KOPT-K1 (cell line): Measurements from ENCODE around the gene INTS13.
"Not testable (repeated sequence)": the region's sequence is repeated elsewhere in the genome, so short reads cannot be mapped to it uniquely, and the experiment has no call there.

Experiments
- H3K27ac ChIP-seq: fragments of 200-600 bp; sonication (generic); 2 replicates; pipeline ENCODE4 v1.5.1; 2016; ENCODE audit warnings: antibody characterized with exemption, mild to moderate bottlenecking, low read depth, low read length; ENCODE audit not compliant: poor library complexity, severe bottlenecking
- H3K36me3 ChIP-seq: fragments of 200-600 bp; sonication (generic); 2 replicates; pipeline ENCODE4 v1.5.1; 2017; ENCODE audit warnings: antibody characterized with exemption, mild to moderate bottlenecking, low read length, moderate library complexity; ENCODE audit not compliant: insufficient read depth
- H3K9me3 ChIP-seq: fragments of 200-600 bp; sonication (generic); 2 replicates; pipeline ENCODE4 v1.5.1; 2017; ENCODE audit warnings: antibody characterized with exemption, low read length, mild to moderate bottlenecking; ENCODE audit not compliant: insufficient read depth, poor library complexity, severe bottlenecking

INTS13 gene, protein sequence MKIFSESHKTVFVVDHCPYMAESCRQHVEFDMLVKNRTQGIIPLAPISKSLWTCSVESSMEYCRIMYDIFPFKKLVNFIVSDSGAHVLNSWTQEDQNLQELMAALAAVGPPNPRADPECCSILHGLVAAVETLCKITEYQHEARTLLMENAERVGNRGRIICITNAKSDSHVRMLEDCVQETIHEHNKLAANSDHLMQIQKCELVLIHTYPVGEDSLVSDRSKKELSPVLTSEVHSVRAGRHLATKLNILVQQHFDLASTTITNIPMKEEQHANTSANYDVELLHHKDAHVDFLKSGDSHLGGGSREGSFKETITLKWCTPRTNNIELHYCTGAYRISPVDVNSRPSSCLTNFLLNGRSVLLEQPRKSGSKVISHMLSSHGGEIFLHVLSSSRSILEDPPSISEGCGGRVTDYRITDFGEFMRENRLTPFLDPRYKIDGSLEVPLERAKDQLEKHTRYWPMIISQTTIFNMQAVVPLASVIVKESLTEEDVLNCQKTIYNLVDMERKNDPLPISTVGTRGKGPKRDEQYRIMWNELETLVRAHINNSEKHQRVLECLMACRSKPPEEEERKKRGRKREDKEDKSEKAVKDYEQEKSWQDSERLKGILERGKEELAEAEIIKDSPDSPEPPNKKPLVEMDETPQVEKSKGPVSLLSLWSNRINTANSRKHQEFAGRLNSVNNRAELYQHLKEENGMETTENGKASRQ

DNA sequence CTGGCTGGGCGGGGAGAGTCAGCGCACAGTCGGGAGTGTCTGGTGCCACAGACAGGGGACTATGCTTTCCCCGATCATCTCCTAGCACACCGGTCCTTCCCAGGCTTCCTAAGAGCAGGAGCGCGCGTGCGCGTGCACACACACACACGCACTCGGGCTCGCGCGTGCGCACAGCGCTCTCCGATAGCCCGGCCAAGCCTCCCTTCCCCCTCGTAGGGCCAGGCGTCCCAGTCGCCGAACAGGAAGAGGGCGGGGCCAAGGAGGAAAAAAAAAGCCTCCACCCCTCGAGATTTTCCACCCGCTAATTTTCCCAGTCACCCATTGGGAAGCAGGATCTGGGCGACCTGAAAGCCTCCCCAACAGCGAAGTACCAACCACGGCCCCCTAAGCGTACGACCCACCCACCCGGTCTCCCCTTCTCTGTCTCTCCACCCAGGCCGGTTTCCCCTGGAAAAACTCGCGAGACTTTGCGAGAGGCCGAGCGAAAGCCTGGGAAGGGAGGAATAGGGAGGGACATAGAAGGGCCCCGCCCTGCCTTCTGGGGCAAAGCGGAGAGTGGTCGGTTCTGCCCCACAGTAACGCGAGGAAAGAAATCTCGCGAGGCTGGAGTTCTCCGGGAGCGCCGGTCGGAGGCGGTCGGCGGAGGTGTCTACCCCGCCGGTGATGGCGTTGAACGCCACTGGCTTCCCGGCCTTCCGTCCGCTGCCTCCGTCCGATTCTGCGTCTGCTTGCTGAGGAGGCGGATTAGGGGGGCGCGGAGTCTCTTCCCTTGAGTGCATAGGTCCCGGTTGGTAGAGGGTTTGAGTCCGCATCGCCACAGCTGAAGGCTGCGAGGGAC is at the start of gene INTS13, which contains the start of gene FGFR1OP2:
Gene INTS13, minus strand, starts transcription at position 119 of the 838 bp plus-strand sequence. CDS start 1,178 bp downstream, outside the sequence.
Gene FGFR1OP2, plus strand, starts transcription at position 608 of the 838 bp plus-strand sequence. CDS start 15,689 bp downstream, outside the sequence.
- H3K27ac ChIP-seq, result peak within 1 kb of the TSS; percentile 87
- no peaks in the 10 kb centered on the region for H3K9me3 ChIP-seq
- peaks cover 19% of the 10 kb centered on the region for H3K36me3 ChIP-seq

DNA sequence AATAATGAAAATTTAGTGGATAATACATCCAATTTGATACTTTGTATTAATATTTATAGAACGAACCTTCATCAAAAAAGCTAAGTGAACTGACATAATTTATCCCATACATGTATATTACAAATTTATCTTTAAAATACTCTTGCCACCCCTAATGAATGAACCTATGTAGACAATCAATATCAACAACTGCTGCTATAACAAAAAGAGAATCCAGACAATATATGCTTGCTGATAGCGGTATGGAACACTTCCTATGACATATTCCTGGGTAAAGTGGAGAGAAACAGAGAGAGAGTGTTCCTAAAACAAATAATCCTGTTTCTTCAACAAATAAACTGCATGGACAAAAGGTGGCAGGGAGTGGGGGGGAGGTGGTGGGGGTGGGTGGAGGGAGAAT is 45.1 kb upstream of the INTS13 start:
- Histone ChIP-seq H3K27ac (no peak overlapping the region), H3K36me3 (peaks cover 95% of the 10 kb centered on the region), H3K9me3 (no peaks in the 10 kb centered on the region)

DNA sequence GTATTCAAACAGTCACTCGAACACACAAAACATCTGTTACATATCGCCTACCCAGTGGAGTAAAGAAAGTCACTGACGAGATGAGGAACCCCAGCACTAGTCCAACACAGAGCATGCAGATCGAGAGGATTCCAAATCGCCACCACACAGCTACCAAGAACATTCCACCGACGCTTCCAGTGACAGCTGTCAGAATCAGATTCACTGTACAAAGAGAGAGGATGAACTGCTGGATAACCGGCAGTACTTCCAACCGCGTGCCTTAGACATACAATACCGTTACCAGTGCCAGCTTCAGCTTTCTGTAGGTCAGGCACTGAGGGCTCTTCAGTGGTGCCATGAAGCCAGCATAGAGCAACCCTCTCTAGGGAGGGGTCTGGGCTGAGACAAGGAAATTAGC is 42.0 kb upstream of the INTS13 start:
- H3K9me3 ChIP-seq, result no peaks in the 10 kb centered on the region
- peaks cover 98% of the 10 kb centered on the region for H3K36me3 ChIP-seq
- H3K27ac ChIP-seq, result no peak overlapping the region

DNA sequence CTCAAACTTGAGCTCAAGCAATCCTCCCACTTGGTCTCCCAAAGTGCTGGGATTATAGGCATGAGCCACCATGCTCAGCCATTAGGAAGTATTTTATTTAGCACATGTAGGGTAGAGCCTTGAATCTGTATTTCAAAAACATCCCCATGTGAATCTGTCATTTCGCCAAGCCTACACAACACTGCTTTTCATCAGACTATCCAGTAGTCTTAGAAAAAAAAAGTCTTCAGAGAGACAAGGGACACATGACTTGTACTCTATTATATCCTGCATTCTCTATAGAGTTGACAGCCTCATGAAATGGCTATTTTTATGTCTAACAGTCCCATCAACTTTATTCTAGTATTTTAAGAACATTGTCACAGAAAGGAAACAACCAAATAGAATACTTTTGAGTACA is 41.0 kb upstream of the INTS13 start:
- H3K36me3 ChIP-seq, result peaks cover 98% of the 10 kb centered on the region
- no peak overlapping the region for H3K27ac ChIP-seq
- no peaks in the 10 kb centered on the region for H3K9me3 ChIP-seq

DNA sequence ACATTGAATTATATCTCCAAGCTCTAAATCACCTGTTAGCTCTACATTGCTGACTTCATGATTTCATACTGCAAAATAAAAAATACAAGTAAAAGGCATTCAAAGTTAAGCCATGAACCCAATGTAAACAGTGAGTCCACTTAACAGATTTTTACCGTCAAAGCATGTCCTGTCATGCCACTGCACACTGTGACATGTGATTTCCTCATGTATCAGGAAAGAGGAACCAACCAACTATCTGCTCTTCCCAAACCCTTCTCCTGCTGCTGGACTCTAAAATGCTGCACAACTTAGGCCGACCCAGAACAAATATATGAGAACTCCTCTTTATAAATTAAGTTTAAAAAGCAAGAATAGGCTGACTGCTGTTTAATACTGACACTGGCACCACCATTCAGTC is 38.9 kb upstream of the INTS13 start:
- Histone ChIP-seq H3K9me3 (no peaks in the 10 kb centered on the region), H3K36me3 (peaks cover 100% of the 10 kb centered on the region), H3K27ac (no peak overlapping the region)

DNA sequence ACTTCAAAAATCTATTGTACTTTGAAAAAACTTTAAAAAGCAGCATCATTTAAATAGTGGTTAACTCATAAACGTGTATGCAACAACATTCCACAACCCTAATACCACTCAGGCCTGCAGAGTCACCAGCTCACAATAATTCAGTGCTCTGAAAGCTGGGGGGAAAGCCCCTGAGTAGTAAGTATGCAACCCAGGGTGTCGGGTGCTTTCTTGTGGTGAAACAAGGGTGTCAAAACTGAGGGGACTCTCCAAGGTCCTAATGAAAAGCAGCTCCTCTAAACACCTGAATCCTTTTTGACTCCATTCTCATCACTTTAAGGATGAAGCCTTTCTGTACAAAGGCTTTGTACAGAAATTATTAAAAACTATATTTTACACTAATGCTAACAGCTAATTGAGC is 34.2 kb upstream of the INTS13 start:
- peaks cover 98% of the 10 kb centered on the region for H3K36me3 ChIP-seq
- no peak overlapping the region for H3K27ac ChIP-seq
- no peaks in the 10 kb centered on the region for H3K9me3 ChIP-seq

DNA sequence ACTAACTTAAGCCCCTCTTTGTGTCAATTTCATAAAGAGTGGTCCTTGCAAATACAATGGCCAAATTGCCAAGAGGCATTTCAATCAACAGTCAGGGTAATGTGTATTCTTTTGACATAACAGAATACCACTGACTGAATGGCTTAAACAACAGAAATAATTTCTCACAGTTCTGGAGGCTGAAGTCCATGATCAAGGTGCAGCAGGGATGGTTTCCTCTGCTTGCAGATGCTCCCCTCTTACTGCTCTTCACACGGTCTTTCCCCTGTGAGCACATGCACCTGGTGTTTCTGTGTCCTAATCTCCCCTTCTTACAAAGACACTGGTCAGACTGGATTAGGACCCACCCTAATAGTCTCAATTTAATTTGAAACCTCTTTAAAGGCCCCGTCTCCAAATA is 32.4 kb upstream of the INTS13 start:
- no peaks in the 10 kb centered on the region for H3K9me3 ChIP-seq
- peaks cover 94% of the 10 kb centered on the region for H3K36me3 ChIP-seq
- no peak overlapping the region for H3K27ac ChIP-seq

DNA sequence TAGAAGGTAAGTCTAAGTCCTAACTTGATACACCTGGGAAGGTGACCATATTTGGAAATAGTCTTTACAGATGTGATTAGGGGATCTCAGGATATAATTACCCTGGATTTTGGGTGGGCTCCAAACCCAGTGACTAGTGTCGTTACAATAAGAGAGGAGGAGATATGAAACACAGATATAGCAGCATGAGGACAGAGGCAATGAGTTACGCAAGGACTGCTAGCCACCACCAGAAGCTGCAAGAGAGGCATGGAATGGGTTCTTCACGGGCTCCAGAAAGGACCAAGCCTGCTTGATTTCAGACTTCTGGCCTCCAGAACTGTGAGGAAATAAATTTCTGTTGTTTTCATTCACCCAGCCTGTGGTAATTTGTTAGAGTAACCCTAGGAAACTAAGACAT is 29.1 kb upstream of the INTS13 start:
- peaks cover 94% of the 10 kb centered on the region for H3K36me3 ChIP-seq

DNA sequence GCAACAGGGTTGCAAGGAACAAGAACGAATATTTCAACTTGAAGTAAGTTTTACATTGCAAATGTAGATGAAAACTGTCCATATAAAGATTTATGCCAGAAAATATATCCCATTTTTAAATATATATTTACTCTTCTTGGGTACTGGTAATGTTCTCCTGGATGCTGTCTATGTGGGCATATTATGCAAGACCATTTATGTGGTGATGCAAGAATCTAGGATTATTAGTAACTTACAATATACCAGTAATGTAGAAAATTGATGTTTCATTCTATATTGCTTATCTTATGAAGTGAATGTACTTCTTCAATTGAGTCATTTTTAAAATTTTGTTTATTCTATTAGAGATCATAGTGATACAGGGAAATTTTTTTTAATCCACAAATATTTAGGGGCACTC is 25.6 kb upstream of the INTS13 start:
- H3K36me3 ChIP-seq, result peaks cover 90% of the 10 kb centered on the region
- no peaks in the 10 kb centered on the region for H3K9me3 ChIP-seq
- H3K27ac ChIP-seq, result no peak overlapping the region

More for the DNA sequence above, 29.1 kb upstream of the INTS13 start:
- Histone ChIP-seq H3K9me3 (no peaks in the 10 kb centered on the region), H3K27ac (no peak overlapping the region)

DNA sequence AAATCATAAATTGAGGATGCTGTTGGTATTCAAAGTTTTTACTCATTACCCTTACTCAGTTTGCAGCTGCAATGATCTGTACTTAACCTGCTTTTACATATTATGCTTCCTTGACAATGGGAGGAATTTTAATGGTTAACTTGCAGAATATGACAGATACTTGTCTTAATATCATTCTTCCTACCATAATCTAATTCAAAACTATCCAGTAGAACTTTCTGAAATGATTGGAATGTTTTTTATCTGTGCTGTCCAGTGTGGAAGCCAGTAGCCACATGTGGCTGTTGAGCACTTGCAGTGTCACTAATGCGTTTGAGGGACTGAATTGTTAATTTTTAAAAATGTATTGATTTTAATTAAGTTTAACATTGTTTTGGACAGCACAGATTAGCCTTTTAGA is 24.0 kb upstream of the INTS13 start:
- Histone ChIP-seq H3K9me3 (no peaks in the 10 kb centered on the region), H3K36me3 (peaks cover 91% of the 10 kb centered on the region), H3K27ac (no peak overlapping the region)

DNA sequence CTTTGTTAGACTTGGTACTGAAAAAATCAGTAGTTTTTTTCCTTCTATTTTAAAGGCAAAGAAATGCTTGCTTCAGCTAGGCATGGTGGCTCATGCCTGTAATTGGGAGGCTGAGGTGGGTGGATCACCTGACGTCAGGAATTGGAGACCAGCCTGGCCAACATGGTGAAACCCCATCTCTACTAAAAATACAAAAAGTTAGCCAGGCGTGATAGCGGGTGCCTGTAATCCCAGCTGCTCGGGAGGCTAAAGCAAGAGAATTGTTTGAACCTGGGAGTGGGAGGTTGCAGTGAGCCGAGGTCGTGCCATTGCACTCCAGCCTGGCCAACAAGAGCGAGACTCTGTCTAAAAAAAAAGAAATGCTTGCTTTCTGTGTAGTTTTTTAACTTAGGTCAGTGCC is 23.6 kb upstream of the INTS13 start:
- peaks cover 91% of the 10 kb centered on the region for H3K36me3 ChIP-seq
- not testable (repeated sequence) for H3K27ac ChIP-seq, H3K9me3 ChIP-seq

DNA sequence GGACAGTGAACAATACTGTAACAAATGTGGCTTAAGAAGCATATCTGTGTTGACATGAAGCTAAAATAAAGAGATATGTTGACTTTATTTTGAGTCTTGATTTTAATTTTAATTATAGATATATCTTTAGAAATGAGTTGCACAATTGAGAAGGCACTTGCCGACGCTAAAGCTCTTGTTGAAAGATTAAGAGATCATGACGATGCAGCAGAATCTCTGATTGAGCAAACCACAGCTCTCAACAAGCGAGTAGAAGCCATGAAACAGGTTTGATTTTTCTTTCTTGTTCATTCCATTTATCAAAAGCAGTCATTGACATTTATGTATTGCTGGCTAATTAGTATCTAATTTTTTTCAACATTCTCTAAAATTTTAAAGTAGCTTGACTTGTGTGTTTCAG is 16.2 kb upstream of the INTS13 start:
- Histone ChIP-seq H3K9me3 (peaks cover 6% of the 10 kb centered on the region), H3K27ac (no peak overlapping the region), H3K36me3 (peaks cover 56% of the 10 kb centered on the region)

DNA sequence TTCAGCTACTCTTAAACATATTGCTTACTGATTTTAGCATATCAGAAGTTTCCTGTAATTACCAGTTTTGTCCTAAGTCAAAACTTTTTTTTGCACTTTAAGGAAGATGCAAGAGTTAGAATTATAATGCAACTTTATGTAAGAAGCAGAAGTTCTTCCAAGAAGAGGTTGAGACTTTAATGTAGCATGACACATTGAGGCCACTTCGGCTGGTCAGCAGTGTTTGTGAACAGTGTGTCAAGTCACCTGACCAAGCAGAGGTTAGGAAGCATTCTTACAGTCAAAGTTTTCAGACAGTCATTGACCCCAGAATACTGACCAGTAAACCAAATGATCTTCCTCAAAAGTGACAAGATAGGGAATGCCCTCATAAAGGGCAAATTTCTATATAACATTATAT is 15.7 kb upstream of the INTS13 start:
- peaks cover 12% of the 10 kb centered on the region for H3K9me3 ChIP-seq
- peaks cover 58% of the 10 kb centered on the region for H3K36me3 ChIP-seq
- H3K27ac ChIP-seq, result peak overlapping the region; percentile 8

DNA sequence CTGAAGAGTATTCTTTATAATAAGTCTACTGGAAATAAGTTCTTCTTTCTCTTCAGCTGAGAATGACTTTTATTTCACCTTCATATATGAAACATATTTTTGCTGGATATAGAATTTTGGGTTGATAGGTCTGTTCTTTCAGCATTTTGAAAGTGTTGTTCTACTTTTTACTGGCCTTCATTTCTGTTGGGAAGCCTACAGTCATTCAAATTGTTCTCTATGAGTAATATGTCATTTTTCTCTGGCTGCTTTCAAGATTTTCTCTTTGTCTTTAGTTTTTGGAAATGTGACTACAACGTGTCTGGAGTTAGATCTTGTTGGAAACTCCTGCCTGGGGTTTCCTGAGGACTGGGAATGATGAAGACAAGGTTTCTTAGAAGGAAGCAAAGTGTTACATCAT is 10.5 kb upstream of the INTS13 start:
- Histone ChIP-seq H3K27ac (no peak overlapping the region), H3K36me3 (peaks cover 39% of the 10 kb centered on the region), H3K9me3 (peaks cover 55% of the 10 kb centered on the region)

DNA sequence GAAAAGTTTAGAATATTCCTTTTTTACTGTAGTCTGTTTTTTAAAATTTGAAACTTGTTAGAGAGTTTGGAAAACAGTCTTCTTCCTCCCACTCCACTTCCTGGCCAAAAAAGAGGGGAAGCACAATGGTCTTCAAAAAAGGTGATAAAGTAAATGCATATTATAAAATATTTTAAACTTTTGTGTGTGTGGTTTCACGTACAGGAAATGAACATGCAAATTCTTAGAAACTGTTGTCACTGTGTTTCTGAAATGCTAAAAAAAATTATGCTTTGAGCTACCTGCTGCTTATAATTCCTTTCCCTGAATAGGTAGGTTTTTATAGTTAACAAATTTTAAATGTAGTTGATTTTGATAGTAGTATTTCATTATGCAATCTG is 3.4 kb upstream of the INTS13 start:
- Histone ChIP-seq H3K9me3 (peaks cover 21% of the 10 kb centered on the region), H3K36me3 (peaks cover 8% of the 10 kb centered on the region), H3K27ac (peak overlapping the region; percentile 87)
